Kidney (tissue), 14 donors: ENCODE data around the gene RESP18. TPM values are rescaled to one million over a fixed set of nuclear protein-coding genes. Genes with fewer than 3 reads are reported as not detected.

ENCODE experiments used
- DNase-seq, 5 donors: peaks; one replicate each; pipeline ENCODE4 v3.0.0-alpha.2; 2013 to 2020
- FAIRE-seq: peaks from 2 replicates; lab custom pipeline; 2012; peaks lifted over from hg19 to GRCh38; lab: Jason Lieb, UNC
- H3K27ac ChIP-seq, 2 donors: one replicate each; pipeline ENCODE4 v1.7.0; 2013; ENCODE audit warnings: low read depth in 2 of 2, low read length in 2 of 2, inconsistent platforms in 1 of 2
- H3K27me3 ChIP-seq: one replicate; pipeline ENCODE4 v1.7.1; 2013; ENCODE audit warnings: low read length, inconsistent platforms; ENCODE audit not compliant: control insufficient read depth, insufficient read depth
- H3K36me3 ChIP-seq, 3 donors: one replicate each; pipeline versions ENCODE4 v1.7.0 to v1.7.1; 2013; ENCODE audit warnings: low read length in 3 of 3, control low read depth in 1 of 3, inconsistent platforms in 1 of 3; ENCODE audit not compliant: insufficient read depth in 3 of 3, control insufficient read depth in 2 of 3
- H3K4me1 ChIP-seq, 3 donors: one replicate each; pipeline versions ENCODE4 v1.7.0 to v1.7.1; 2013; ENCODE audit warnings: low read length in 3 of 3, inconsistent platforms in 1 of 3, low read depth in 1 of 3; ENCODE audit not compliant: control insufficient read depth in 2 of 3, insufficient read depth in 2 of 3
- H3K4me3 ChIP-seq, 3 donors: one replicate each; pipeline versions ENCODE4 v1.7.0 to v1.8.1; 2013; ENCODE audit warnings: low read length in 3 of 3, control low read depth in 1 of 3, inconsistent platforms in 1 of 3
- H3K9ac ChIP-seq, 3 donors: one replicate each; pipeline versions ENCODE4 v1.7.0 to v1.7.1; 2013; ENCODE audit warnings: low read length in 3 of 3, control low read depth in 1 of 3, inconsistent platforms in 1 of 3
- H3K9me3 ChIP-seq, 3 donors: one replicate each; pipeline versions ENCODE4 v1.7.0 to v1.7.1; 2013; ENCODE audit warnings: low read length in 3 of 3, control low read depth in 1 of 3, inconsistent platforms in 1 of 3; ENCODE audit not compliant: control insufficient read depth in 2 of 3, insufficient read depth in 1 of 3
- intact Hi-C: fragments of 100-400 bp; cut with DNase I; formaldehyde crosslinking; loops from one replicate; pipeline ENCODE4 v1.11.1; 2022
- polyA plus RNA-seq: library from polyadenylated mRNA; stranded (reverse); fragments of 350-450 nt; fragmentation: Illumina TruSeq; extraction: RNeasy Lipid Tissue Mini Kit (QIAGEN cat#74804); gene quantifications from one replicate; pipeline ENCODE4 v1.2.3, GENCODE V29; 2014; ENCODE audit warnings: low read depth, low replicate concordance; ENCODE audit not compliant: insufficient read depth
- total RNA-seq: library from RNA; stranded (reverse); fragmentation: NEBNext Ultra II Directional; extraction: Animal tissue kit (Norgen Biotek cat#: 25700); gene quantifications from one replicate; pipeline ENCODE4 v1.2.1, GENCODE V29; 2021
- TF ChIP-seq, protein P1 (sequence below): IDR thresholded peaks from 3 replicates; pipeline ENCODE4 v1.5.1; 2012; ENCODE audit warnings: mild to moderate bottlenecking, moderate library complexity, borderline replicate concordance; ENCODE audit not compliant: insufficient read depth; ENCODE audit errors: extremely low read depth
- donor health status: control.
- donor health status: control.
- donor health status: control.
- donor health status: control.
- donor health status: control.
- donor health status: DM: yes; HTN: yes; CAD: no.
- donor health status: Normal renal cell carcinoma (clear cell type).

RESP18 gene
- total and polyA plus RNA-seq, 2 donors from 2014 or later: not detected

DNA sequence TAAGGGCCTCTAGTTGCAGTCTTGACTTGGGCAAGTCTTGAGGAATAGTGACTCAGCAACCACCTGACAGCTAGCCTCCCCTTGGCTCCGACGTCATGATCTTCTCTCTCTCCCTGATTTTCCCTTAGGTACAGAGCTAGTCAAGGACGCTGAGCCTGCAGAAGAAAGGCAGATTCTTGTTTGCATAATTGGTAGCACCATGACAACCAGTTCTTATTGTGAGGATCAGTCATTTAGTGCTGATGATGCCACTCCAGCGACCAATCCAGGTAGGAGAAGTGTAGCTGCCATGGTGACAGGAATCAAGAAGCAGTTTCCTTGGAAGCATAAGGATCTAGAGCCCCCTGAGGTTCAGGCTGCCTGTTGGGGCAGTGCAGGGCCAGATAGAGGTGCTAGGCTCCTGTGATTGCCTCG is 2.8 kb upstream of the RESP18 start:
- DNase-seq (no peak), FAIRE-seq (no peak)
- H3K27me3 ChIP-seq: peaks cover 12% of the 10 kb centered on the region
- no peak overlapping the region for H3K27ac ChIP-seq
- TF ChIP-seq, protein P1, sequence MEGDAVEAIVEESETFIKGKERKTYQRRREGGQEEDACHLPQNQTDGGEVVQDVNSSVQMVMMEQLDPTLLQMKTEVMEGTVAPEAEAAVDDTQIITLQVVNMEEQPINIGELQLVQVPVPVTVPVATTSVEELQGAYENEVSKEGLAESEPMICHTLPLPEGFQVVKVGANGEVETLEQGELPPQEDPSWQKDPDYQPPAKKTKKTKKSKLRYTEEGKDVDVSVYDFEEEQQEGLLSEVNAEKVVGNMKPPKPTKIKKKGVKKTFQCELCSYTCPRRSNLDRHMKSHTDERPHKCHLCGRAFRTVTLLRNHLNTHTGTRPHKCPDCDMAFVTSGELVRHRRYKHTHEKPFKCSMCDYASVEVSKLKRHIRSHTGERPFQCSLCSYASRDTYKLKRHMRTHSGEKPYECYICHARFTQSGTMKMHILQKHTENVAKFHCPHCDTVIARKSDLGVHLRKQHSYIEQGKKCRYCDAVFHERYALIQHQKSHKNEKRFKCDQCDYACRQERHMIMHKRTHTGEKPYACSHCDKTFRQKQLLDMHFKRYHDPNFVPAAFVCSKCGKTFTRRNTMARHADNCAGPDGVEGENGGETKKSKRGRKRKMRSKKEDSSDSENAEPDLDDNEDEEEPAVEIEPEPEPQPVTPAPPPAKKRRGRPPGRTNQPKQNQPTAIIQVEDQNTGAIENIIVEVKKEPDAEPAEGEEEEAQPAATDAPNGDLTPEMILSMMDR: no peak
- H3K36me3 ChIP-seq: no peaks in the 10 kb centered on the region
- no peaks in the 10 kb centered on the region for H3K9me3 ChIP-seq
- intact Hi-C loops: no loop called here
- no peaks in the 10 kb centered on the region for H3K4me1 ChIP-seq
- no peak overlapping the region for H3K4me3 ChIP-seq
- H3K9ac ChIP-seq: no peak overlapping the region

DNA sequence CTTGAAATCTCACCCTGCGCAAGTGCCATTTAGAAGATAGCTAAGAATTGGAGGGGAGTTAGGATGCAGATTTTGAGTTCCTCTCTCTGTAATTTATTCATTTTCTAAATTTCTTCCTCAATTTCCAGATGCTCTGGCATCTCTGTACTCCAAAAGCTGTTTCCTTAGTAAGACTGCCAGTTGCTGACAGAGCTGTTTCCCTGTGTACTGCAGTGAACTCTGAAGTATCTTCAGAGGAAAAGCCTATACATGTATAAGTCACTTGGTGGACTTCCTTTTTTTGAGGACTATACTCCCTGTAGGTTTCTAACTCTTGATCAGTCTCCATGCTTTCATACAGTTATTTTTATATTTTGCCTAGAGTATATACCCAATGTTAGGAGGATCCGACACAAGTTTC is 1.5 kb upstream of the RESP18 start:
- H3K27ac ChIP-seq: no peak overlapping the region
- intact Hi-C loops: no loop called here
- TF ChIP-seq, protein P1: no peak
- H3K27me3 ChIP-seq: peaks cover 12% of the 10 kb centered on the region
- H3K9me3 ChIP-seq: no peaks in the 10 kb centered on the region
- no peak overlapping the region for H3K4me3 ChIP-seq
- DNase-seq: no peak
- FAIRE-seq: no peak
- H3K9ac ChIP-seq: no peak overlapping the region
- H3K4me1 ChIP-seq: no peaks in the 10 kb centered on the region
- no peaks in the 10 kb centered on the region for H3K36me3 ChIP-seq

DNA sequence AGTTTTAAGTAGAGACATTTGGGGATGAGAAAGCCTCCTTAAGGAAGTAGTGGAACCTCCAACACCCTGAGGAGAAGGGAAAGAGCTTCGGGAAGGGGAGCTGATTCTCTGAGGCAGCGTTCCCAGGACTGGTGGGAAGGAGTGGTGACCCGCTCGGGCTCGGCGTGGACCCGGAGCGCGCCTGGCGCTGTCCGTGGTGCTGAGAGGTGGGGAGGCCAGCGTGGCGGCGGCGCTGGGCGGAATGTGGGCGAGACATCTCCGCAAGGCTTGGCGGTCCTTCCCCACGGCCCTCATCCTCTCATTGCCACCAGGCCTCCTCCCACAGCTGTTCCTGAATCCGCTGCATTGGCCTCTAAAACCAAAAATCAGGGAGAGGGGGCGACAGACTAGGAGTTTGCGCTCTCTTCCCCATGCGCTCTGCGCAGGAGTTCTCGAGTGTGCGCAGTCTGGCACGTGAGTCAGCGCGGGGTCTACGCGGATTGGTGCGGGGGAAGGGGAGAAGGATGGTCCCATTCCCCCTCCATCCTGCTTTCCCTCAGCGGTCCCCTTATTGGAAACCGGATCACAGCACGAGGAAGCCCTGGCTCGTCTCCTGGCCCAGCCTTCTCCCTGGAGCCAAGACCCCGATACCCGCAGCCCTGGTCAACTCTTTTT is 857 bp downstream of the RESP18 start:
- H3K4me1 ChIP-seq: no peaks in the 10 kb centered on the region
- DNase-seq (peak; percentile 68 to 80 (median 79)), FAIRE-seq (no peak)
- H3K4me3 ChIP-seq: no peak overlapping the region
- H3K9ac ChIP-seq: no peak overlapping the region
- TF ChIP-seq, protein P1: no peak
- no peak overlapping the region for H3K27ac ChIP-seq
- H3K9me3 ChIP-seq: no peaks in the 10 kb centered on the region
- H3K36me3 ChIP-seq: no peaks in the 10 kb centered on the region
- peaks cover 12% of the 10 kb centered on the region for H3K27me3 ChIP-seq
- intact Hi-C loops: no loop called here

DNA sequence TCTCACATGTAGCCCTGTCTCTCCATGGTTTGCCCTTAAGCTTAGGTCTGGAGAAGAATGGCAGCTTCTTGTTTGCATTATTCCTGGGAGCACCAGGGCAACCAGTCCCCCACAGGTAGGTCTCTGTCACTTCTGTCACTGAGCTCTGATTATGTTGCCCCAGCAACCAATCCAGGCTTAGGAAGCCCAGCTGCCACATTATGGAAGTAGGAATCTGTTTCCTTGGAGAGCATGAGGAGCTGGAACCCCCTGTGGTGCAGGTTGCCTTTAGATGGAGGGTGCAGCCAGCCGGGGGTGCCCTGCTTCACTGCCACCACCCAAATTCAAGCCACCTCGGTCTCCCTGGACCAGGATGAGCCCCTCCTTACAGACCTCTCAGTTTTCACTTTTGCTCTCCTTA is 4.8 kb downstream of the RESP18 start:
- no peaks in the 10 kb centered on the region for H3K36me3 ChIP-seq
- no peak for DNase-seq
- intact Hi-C loops: no loop called here
- no peaks in the 10 kb centered on the region for H3K4me1 ChIP-seq
- H3K9ac ChIP-seq: no peak overlapping the region
- H3K9me3 ChIP-seq: no peaks in the 10 kb centered on the region
- no peak for FAIRE-seq
- no peak overlapping the region for H3K27ac ChIP-seq
- TF ChIP-seq, protein P1: no peak
- H3K27me3 ChIP-seq: peaks cover 7% of the 10 kb centered on the region
- no peak overlapping the region for H3K4me3 ChIP-seq
